GM18907 (cell line): ENCODE data around the gene NBL1.

Source experiments
- ATAC-seq: cut with Tn5 transposase; IDR thresholded peaks from one replicate; pipeline ENCODE4 v1.9.1; 2021; ENCODE audit warnings: mild to moderate bottlenecking, moderate library complexity; ENCODE audit not compliant: unreplicated experiment

NBL1 gene

GRCh38 chr1:19645411-19646251, 1.5 kb downstream of the NBL1 start:
- ATAC-seq: no peak

- no peak for ATAC-seq
These were observed 2.5 kb downstream of the NBL1 start for GRCh38 chr1:19646377-19647319.

- ATAC-seq: no peak
These were observed 3.5 kb downstream of the NBL1 start for GRCh38 chr1:19647643-19648042.

- ATAC-seq: no peak
These were observed 4.1 kb downstream of the NBL1 start for GRCh38 chr1:19648239-19648638.

- ATAC-seq: no peak
These were observed 4.6 kb downstream of the NBL1 start for GRCh38 chr1:19648689-19649088.

- ATAC-seq: no peak
These were observed 6.5 kb downstream of the NBL1 start for GRCh38 chr1:19650416-19651140.

GRCh38 chr1:19651141-19651737, 7.1 kb downstream of the NBL1 start:
- no peak for ATAC-seq

GRCh38 chr1:19654386-19654785, 10.3 kb downstream of the NBL1 start:
- no peak for ATAC-seq

- no peak for ATAC-seq
These were observed 11.0 kb downstream of the NBL1 start for GRCh38 chr1:19654886-19655717.

GRCh38 chr1:19655718-19656080, 11.6 kb downstream of the NBL1 start:
- ATAC-seq: no peak

- no peak for ATAC-seq
These were observed 12.1 kb downstream of the NBL1 start for GRCh38 chr1:19656134-19656779.

GRCh38 chr1:19656780-19657466, 12.8 kb downstream of the NBL1 start:
- ATAC-seq: no peak

- ATAC-seq: no peak
These were observed 13.4 kb downstream of the NBL1 start for GRCh38 chr1:19657511-19657910.

GRCh38 chr1:19658186-19658585, 14.1 kb downstream of the NBL1 start:
- ATAC-seq: no peak

GRCh38 chr1:19661721-19662228, 17.7 kb downstream of the NBL1 start:
- no peak for ATAC-seq

- ATAC-seq: no peak
These were observed 18.2 kb downstream of the NBL1 start for GRCh38 chr1:19662313-19662712.

GRCh38 chr1:19664453-19665185, 20.5 kb downstream of the NBL1 start, which contains the start of gene HTR6:
Gene HTR6, plus strand, starts transcription at chr1:19664875. Its CDS starts 879 bp downstream, at chr1:19665754.
- ATAC-seq: no peak

- no peak for ATAC-seq
These were observed 21.0 kb downstream of the NBL1 start for GRCh38 chr1:19665186-19665495.
